Inflammatory macrophage treated with lipopolysaccharide for 4 hours (primary cell): ENCODE results near the gene CST7.

ENCODE experiments used
- DNase-seq: peaks from one replicate; pipeline ENCODE4 v3.0.0-alpha.2; 2020

CST7 gene

DNA sequence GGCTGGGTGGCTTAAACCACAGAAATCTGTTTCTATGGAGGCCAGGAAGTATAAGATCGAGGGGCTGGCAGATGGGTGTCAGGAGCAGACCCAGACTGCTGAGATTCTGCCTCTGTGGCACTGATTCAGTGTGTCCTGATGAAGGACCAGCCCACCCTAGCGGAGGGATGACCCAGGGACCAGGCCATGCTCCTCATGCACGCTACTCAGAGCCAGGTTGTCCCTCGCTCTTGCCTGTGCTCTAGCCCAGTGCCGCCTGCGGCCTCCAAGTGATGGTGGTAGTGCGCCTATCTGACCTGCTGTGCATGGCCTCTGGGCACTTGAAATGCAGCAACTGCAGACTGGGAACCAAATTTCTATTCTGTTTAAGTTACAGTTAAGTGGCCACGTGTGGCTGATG is 56.6 kb downstream of the CST7 start:
- DNase-seq: no peak

DNA sequence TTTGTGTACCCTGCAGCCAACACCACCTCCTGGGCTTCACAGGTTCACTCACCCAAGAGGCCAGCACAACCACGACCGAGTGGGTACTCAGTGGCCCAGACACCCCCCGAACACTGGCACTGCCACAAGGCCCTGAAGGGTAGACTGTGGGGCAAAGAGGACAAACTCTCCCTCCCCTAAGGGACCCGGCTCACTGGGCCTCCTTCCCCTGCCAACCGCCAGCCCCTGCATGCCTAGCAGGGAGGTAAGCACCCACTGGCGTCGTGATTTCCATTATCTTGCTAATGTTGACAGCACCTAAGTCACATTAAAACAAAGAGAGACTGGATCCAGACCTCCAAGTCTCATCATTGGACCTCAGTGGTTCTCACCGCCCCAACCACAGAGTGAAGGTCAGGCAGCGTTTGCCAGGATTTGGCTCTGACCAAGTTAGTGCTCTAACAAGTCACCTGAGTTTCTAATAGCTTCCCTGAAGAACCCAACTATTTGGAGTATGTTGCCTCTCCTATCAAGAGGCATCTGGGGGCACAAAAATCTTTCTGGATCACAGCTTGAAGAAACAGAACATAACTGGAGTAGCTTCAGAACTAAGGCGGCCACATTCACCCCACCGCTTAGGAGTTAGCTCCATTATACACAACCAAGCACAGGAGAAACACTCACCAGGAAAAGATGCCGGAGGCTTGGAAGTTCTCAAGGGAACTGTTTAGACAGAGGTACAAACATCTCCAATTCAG is 57.5 kb downstream of the CST7 start:
- no peak for DNase-seq

DNA sequence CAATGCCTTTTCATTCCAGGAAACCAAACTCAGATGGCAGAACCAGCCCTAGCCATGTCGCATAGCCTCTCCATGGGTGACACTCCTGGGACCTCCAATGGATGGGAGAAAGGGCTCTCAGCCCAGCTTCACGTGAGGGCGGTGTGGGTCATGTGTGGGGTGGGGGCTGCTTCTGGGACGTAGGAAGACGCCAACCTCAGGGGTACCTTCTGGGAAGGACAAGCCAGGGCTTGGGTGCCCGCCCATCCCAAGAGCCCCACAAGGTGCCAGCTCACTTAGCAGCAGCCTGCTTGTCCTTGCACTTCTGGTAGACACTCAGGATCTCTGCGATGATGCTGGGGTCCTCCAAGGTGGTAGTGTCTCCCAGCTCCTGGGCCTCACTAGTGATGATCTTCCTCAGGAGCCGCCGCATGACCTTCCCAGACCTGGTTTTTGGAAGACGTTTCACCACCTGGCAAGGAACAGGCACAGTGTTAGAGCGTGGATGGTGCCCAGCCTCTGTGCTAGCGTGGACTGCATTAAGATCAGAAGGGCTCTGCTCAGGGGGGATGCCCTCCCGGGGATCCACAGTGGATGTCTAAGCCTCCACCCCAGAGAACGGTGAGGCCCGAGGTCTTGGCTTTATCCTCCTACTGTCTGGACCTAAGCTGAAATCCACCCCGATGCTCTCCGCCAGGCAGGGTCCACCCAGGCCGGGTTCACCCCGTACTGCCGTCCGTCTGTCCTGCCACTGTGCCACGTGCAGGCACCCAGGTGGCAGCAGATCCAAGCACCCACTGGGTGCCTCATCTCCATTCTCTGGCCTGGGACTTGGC is 58.6 kb downstream of the CST7 start:
- DNase-seq: no peak

DNA sequence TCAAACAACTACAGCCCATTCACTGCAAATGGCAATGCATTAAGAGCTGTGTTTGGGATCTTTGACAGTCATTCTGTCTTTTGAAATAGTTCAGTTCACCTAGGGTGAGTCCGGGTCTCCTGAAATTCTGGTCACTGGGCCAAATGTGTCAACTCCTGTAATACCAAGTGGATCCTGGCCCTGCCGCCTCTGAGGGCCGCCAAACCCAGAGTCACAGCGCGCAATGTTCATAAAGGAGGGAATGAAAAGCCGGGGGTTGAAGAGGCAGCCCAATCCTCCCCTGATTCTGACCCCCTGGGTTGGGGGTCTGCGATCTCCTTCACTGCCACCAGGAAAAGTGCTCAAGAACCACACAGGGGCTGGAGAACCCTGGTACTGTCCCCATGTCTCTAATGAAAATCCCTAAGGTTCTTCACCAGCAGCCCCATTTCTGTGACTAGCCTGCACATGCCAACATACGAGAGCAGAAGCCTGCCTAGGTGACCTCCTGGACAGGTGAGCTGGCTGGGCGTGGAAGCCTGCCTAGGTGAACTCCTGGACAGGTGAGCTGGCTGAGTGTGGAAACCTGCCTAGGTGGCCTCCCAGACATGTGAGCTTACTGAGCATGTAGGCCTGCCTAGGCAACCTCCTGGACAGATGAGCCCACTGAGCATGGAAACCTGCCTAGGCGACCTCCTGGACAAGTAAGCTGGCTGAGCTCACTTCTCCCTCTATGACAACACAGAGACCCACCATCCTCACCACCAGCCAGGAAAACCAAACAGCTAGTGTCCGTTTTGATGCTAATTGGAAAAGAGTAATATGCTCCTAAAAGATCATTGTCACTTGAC is 59.5 kb downstream of the CST7 start:
- DNase-seq: no peak
